Adrenal gland (tissue), 5 donors: Measurements from ENCODE around the gene FGD6.

Experiments
- POLR2A ChIP-seq, 2 donors: fragments of 450-650 bp; IDR thresholded peaks; one replicate each; pipeline ENCODE4 v1.6.1; 2017; ENCODE audit warnings: antibody characterized with exemption in 2 of 2, mild to moderate bottlenecking in 2 of 2, moderate library complexity in 1 of 2
- TF ChIP-seq, protein P1 (sequence below), 6 experiments: fragments of 450-650 bp in 4 of 6; fragments of 200-600 bp in 2 of 6; sonication (generic) in 1 of 6; IDR thresholded peaks; 1 replicate in 5 of 6; 2 replicates in 1 of 6; pipeline versions ENCODE4 v1.5.1 to v1.8.0; 2016 to 2021; ENCODE audit warnings: antibody characterized with exemption in 6 of 6, mild to moderate bottlenecking in 2 of 6, moderate library complexity in 1 of 6
- donor health status: DM: no; HTN: no; CAD: no.

DNA sequence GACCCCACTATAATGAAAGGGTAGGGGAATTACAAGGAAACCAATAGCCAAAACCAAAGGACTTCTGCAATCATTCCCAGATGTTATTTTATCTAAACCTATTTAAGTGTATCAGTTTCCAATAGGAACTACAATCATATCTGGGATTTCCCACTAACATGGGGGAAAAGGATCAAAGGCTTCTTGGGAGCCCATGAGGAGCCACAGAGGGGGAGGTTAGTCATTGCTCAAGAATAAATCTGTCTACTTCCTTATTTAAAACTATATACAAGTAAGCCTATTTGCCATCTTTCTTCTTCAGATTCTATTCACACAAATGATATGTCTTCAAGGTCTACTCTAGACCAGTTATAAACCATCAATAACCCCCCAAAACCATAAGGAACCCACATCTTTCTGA is 33.1 kb downstream of the FGD6 start:
- TF ChIP-seq, protein P1, sequence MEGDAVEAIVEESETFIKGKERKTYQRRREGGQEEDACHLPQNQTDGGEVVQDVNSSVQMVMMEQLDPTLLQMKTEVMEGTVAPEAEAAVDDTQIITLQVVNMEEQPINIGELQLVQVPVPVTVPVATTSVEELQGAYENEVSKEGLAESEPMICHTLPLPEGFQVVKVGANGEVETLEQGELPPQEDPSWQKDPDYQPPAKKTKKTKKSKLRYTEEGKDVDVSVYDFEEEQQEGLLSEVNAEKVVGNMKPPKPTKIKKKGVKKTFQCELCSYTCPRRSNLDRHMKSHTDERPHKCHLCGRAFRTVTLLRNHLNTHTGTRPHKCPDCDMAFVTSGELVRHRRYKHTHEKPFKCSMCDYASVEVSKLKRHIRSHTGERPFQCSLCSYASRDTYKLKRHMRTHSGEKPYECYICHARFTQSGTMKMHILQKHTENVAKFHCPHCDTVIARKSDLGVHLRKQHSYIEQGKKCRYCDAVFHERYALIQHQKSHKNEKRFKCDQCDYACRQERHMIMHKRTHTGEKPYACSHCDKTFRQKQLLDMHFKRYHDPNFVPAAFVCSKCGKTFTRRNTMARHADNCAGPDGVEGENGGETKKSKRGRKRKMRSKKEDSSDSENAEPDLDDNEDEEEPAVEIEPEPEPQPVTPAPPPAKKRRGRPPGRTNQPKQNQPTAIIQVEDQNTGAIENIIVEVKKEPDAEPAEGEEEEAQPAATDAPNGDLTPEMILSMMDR (IDR thresholded peaks at IDR 0.05), result no peak
- TF ChIP-seq POLR2A (IDR thresholded peaks at IDR 0.05), result no peak
